ENCODE measurements around the gene TFF3. TPM values are rescaled to one million over a fixed set of nuclear protein-coding genes. Genes with fewer than 3 reads are reported as not detected.
"Not testable (repeated sequence)": the region's sequence is repeated elsewhere in the genome, so short reads cannot be mapped to it uniquely, and the experiment has no call there.

Gene TFF3
- total RNA-seq, 1 experiment from 2014 or later: not detected

GRCh38 chr21:42298657-42299056 is 16.6 kb downstream of the TFF3 start:
- in situ Hi-C loops (cut with HindIII; ENCODE audit: low pct_unique_long_range_greater_than_20kb, low sequenced_read_pairs): no loop called here
- DNase-seq (ENCODE audit: low read depth): no peak

DNA sequence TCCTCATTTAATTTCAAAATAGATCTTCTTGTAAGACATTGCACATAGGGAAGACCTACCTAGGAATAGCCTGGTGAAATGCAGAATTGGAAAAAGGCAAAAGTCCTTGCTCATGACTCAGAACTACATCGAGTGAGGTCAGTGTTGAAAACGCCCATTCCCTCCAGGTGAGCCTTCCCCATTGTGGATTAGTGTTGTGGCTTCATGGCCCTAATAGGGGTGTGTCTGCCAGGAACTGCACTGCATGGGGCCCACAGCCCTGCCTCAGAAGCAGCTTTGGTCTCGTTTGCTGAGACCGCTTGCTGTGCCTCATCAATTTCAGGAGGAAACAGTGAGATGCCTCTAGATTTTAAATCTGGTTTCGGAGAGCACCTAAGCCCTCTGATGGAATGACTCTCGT is 17.0 kb downstream of the TFF3 start:
- in situ Hi-C loops (cut with HindIII; ENCODE audit: low pct_unique_long_range_greater_than_20kb, low sequenced_read_pairs): no loop called here
- DNase-seq (ENCODE audit: low read depth): no peak

- in situ Hi-C loops (cut with HindIII; ENCODE audit: low pct_unique_long_range_greater_than_20kb, low sequenced_read_pairs): no loop called here
- no peak for DNase-seq (ENCODE audit: low read depth)
These were observed 17.8 kb downstream of the TFF3 start for GRCh38 chr21:42297377-42297776.

- in situ Hi-C loops (cut with HindIII; ENCODE audit: low pct_unique_long_range_greater_than_20kb, low sequenced_read_pairs): no loop called here
These were observed 18.7 kb downstream of the TFF3 start for GRCh38 chr21:42296501-42296900.

DNA sequence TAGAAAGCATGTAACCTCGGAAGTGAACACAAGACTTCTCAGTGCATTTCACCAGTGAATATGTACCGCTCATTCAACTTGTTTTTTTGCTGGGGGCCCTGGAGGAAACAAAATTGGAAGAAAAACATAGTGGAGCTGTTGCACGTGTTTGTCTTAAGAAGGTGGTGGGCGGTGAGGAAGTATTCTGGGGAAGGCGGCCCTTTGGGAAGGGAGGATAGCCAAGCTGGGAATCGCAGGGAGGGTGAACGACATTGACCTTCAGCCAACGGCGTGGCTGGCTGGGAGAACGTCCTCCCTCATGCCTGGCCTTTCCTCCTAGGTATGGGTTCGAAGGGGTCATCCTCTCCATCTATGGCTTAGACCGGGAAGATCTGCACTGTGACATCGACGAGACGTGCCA is 19.4 kb downstream of the TFF3 start:
- in situ Hi-C loops (cut with HindIII; ENCODE audit: low pct_unique_long_range_greater_than_20kb, low sequenced_read_pairs): no loop called here
- DNase-seq (ENCODE audit: low read depth): no peak

More at GRCh38 chr21:42296501-42296900, 18.7 kb downstream of the TFF3 start:
- no peak for DNase-seq (ENCODE audit: low read depth)

DNA sequence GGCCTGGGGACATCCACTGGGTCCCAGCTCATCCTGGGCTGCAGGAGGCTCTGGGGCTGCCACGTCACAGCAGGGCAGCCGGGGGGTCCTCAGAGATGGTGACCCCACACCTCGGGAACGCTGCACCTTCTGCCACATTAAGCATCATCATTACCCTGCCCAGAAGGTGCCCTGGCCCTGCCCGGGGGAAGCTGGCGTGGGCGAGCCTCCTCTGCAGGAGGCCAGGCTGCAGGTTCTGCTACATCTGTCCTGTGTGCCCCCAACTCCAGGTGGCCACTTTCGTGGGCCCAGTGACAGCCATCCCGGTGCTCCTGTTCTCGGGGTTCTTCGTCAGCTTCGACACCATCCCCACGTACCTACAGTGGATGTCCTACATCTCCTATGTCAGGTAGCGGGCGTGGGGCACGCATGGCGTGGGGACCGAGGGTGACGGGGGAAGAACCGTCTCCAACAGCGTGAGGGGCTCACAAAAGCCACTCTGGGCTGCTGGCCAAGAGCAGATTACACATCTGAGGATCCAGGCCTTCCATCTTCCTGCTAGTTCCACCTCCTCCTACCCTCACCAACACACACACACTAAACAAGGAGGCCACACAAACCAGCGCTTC is 20.8 kb downstream of the TFF3 start:
- DNase-seq (ENCODE audit: low read depth): no peak
- in situ Hi-C loops (cut with HindIII; ENCODE audit: low pct_unique_long_range_greater_than_20kb, low sequenced_read_pairs): no loop called here

DNA sequence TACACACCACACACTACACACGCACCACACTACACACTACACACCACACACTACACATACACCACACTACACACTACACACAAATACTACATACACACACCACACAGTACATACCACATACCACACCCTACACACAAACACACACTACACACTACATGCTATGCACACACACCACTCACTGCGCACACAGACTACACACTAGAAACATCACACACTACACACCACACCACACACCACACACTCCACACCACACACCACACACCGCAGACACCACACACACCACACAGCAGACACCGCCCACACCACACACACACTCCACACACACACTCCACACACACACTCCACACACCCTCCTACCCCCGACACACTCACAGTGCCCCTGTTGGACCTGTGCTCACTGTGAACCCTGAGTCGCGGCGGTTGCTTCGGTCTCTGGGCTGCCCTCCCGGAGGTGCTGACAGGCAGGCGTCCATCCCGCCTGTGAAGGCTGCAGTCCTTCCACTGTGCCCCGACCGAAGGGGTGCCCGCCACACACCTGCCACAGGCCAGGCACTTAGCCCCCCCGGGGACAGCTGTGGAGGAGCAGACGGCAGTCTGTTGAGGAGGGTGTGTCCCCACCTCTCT is 21.4 kb downstream of the TFF3 start:
- in situ Hi-C loops (cut with HindIII; ENCODE audit: low pct_unique_long_range_greater_than_20kb, low sequenced_read_pairs): no loop called here
- no peak for DNase-seq (ENCODE audit: low read depth)

DNA sequence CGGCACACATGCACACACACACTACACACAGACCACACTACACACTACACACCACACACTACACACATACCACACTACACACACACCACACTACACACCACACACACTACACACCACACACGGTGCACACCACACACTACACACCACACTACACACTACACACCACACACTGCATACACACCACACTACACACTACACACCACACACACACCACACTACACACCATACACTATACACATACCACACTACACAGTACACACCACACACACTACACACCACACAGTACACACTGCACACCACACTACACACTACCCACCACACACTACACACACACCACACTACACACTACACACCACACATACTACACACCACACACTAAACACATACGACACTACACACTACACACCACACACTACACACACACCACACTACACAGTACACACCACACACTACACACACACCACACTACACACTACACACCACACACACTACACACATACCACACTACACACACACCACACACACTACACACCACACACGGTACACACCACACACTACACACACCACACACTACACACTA is 22.6 kb downstream of the TFF3 start:
- in situ Hi-C loops (cut with HindIII; ENCODE audit: low pct_unique_long_range_greater_than_20kb, low sequenced_read_pairs); DNase-seq (ENCODE audit: low read depth): not testable (repeated sequence)

DNA sequence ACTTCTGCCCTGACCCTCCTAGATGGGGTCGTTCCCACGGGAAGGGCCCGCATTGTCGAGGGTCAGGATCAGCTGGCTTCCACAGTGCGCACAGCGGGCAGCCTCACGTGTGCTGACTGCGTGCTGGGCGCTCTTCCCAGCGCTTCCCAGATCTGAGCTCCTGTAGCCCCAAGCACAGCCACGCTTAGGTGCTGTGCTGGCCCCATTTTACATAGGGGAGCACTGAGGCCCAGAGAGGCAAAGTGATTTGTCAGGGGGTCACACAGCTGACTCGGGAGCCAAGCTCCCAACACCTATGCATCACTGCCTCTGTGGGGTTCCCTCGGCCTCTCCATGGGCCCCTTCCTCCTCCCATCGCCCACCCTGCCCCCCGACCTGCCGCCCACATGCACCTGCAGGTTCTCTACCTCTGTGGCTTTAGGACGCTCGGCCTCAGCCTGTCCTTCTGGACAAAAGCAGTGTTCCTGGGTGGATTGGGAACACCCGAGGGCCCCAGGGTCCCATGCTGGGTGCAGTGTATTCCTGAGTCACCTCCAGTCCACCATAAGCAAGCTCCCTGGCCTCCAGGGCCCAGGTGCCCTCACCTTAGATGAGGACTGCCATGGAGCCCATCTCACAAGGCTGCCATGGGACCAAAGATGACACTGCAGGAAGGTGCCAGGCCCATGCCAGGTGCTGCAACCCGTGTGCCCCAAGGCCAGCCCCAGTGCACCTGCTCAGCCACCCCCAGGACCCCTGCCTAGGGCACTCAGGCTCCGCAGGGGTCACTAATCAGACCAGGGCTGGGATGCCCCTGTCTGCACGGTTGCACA is 23.3 kb downstream of the TFF3 start:
- in situ Hi-C loops (cut with HindIII; ENCODE audit: low pct_unique_long_range_greater_than_20kb, low sequenced_read_pairs): no loop called here
- no peak for DNase-seq (ENCODE audit: low read depth)

GRCh38 chr21:42291003-42291750 is 24.0 kb downstream of the TFF3 start:
- in situ Hi-C loops (cut with HindIII; ENCODE audit: low pct_unique_long_range_greater_than_20kb, low sequenced_read_pairs): no loop called here
- no peak for DNase-seq (ENCODE audit: low read depth)

- DNase-seq (ENCODE audit: low read depth): no peak
- in situ Hi-C loops (cut with HindIII; ENCODE audit: low pct_unique_long_range_greater_than_20kb, low sequenced_read_pairs): no loop called here
These were observed 24.7 kb downstream of the TFF3 start for GRCh38 chr21:42290505-42290904.

GRCh38 chr21:42289926-42290325 is 25.3 kb downstream of the TFF3 start:
- in situ Hi-C loops (cut with HindIII; ENCODE audit: low pct_unique_long_range_greater_than_20kb, low sequenced_read_pairs): no loop called here
- no peak for DNase-seq (ENCODE audit: low read depth)

GRCh38 chr21:42288962-42289361 is 26.2 kb downstream of the TFF3 start:
- no peak for DNase-seq (ENCODE audit: low read depth)
- in situ Hi-C loops (cut with HindIII; ENCODE audit: low pct_unique_long_range_greater_than_20kb, low sequenced_read_pairs): no loop called here

DNA sequence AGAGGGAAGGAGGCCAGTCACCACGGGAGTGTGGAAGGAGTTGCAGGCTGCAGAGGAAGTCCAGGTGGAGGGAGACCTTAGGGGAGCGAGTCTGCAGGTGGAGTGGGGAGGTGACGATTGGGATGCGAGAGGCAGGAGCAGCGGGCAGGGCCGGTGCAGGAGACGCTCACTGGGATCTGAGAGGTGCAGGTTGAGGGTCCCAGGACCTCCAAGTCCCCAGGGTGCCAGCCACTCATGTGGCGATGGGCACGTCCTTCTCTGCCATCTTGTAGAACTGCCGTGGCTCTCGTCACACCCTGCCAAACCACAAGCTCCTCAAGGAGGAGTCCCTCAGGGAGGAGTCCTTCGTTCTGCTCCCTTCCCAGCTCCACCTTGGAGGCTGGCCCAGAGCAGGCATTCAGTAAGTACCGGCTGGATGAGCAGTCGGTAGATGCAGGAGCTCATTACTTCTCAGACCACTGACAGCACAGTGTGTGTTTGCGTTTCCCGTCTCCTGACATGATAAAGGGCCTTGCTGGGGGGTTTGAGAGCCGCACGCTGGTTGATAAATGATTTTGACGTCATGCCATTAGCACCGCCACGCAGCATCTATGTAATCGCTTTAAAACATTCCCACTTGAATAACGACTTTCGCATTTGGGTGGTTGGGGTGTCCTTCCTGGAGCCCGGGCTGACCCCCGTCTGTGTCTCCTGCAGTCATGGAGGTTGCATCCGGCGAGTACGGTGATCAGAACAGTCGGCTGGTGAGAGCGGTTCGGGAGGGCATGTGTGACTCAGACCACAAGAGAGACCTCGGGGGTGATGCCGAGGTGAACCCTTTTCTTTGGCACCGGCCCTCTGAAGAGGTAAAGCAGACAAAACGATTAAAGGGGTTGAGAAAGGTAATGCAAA is 27.8 kb downstream of the TFF3 start:
- in situ Hi-C loops (cut with HindIII; ENCODE audit: low pct_unique_long_range_greater_than_20kb, low sequenced_read_pairs): no loop called here
- DNase-seq (ENCODE audit: low read depth): no peak

DNA sequence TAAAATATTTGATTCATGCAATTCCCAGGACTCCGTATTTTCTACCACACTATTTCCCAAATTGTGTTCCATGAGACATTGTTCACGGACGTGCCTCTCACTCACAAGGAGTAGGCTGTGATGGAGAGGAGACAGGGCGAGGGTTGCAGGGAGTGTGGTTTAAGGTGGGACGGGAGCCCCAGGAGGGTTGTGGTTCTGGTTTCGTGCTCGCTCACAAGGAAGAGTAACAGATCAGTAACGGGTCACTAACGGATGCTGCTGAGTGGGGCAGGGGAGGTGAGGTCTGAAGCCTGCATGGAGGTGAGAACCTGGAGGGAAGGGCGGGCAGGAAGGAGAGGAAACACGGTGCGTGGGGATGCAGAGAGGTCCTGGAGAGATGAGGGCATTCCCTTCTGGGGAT is 28.8 kb downstream of the TFF3 start:
- no peak for DNase-seq (ENCODE audit: low read depth)
- in situ Hi-C loops (cut with HindIII; ENCODE audit: low pct_unique_long_range_greater_than_20kb, low sequenced_read_pairs): no loop called here

DNA sequence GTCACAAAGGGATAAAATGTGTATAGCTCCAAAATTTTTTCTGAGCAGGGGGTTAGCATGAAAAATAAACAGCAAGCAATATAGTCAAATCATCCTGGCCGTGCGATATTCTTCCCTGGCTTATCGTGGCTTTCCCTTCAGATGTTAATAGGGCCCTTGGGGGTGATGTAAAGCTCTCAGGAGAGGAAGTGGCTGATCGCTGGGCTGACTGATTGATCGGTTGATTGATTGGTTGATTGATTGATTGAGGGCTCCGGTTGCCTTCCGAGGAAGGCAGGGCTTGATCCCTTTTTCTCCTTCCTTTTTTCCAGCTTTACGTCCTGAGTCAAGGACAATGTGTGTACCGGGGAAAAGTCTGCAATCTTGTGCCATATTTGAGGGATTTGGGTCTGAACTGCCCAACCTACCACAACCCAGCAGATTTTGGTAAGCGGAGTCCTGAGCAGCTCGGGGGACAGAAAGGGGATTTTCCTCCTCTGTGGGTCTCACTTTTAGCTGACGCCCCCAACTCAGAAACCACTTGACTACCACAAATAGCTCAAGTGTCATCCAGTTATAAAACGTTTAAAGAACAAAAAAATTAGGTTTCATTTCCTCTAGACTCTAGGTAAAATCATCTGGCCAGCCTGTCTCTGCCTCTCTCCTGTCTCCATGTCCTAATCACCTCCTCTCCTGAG is 29.5 kb downstream of the TFF3 start:
- in situ Hi-C loops (cut with HindIII; ENCODE audit: low pct_unique_long_range_greater_than_20kb, low sequenced_read_pairs): no loop called here
- DNase-seq (ENCODE audit: low read depth): no peak

GRCh38 chr21:42282715-42283114 is 32.5 kb downstream of the TFF3 start:
- DNase-seq (ENCODE audit: low read depth): no peak
- in situ Hi-C loops (cut with HindIII; ENCODE audit: low pct_unique_long_range_greater_than_20kb, low sequenced_read_pairs): no loop called here
